GM21381 (cell line): ENCODE measurements around the gene HOXD8.

ENCODE experiments used
- ATAC-seq: cut with Tn5 transposase; IDR thresholded peaks from one replicate; pipeline ENCODE4 v1.9.1; 2021; ENCODE audit warnings: mild to moderate bottlenecking, moderate library complexity; ENCODE audit not compliant: unreplicated experiment

HOXD8 gene

GRCh38 chr2:176102309-176102866, 27.1 kb upstream of the HOXD8 start:
- ATAC-seq = no peak

GRCh38 chr2:176103194-176103593, 26.3 kb upstream of the HOXD8 start:
- no peak for ATAC-seq

- ATAC-seq = no peak
These were observed 25.7 kb upstream of the HOXD8 start for GRCh38 chr2:176103742-176104315.

- no peak for ATAC-seq
These were observed 25.0 kb upstream of the HOXD8 start for GRCh38 chr2:176104316-176105077.

GRCh38 chr2:176105078-176105729, 24.3 kb upstream of the HOXD8 start:
- ATAC-seq = no peak

GRCh38 chr2:176105730-176106580, 23.6 kb upstream of the HOXD8 start:
- no peak for ATAC-seq

- no peak for ATAC-seq
These were observed 22.6 kb upstream of the HOXD8 start, which contains the start of gene HOXD11 for GRCh38 chr2:176106581-176107539. Gene HOXD11 (plus strand): TSS chr2:176107280. CDS start chr2:176107356, 76 bp downstream.

GRCh38 chr2:176107731-176108181, 21.7 kb upstream of the HOXD8 start:
- ATAC-seq = no peak

- no peak for ATAC-seq
These were observed 20.2 kb upstream of the HOXD8 start for GRCh38 chr2:176109192-176109901.

- no peak for ATAC-seq
These were observed 19.6 kb upstream of the HOXD8 start for GRCh38 chr2:176109946-176110345.

GRCh38 chr2:176110415-176111308, 18.8 kb upstream of the HOXD8 start:
- no peak for ATAC-seq

- ATAC-seq = no peak
These were observed 18.2 kb upstream of the HOXD8 start for GRCh38 chr2:176111309-176111663.

- ATAC-seq = no peak
These were observed 17.6 kb upstream of the HOXD8 start for GRCh38 chr2:176111846-176112374.

- no peak for ATAC-seq
These were observed 16.9 kb upstream of the HOXD8 start for GRCh38 chr2:176112375-176113302.

GRCh38 chr2:176114120-176114929, 15.2 kb upstream of the HOXD8 start:
- ATAC-seq = no peak
